Measurements from ENCODE around the gene UBL4B. TPM values are rescaled to one million over a fixed set of nuclear protein-coding genes. Genes with fewer than 3 reads are reported as not detected.

Gene UBL4B
- total RNA-seq, 1 donor from 2014 or later = not detected

DNA sequence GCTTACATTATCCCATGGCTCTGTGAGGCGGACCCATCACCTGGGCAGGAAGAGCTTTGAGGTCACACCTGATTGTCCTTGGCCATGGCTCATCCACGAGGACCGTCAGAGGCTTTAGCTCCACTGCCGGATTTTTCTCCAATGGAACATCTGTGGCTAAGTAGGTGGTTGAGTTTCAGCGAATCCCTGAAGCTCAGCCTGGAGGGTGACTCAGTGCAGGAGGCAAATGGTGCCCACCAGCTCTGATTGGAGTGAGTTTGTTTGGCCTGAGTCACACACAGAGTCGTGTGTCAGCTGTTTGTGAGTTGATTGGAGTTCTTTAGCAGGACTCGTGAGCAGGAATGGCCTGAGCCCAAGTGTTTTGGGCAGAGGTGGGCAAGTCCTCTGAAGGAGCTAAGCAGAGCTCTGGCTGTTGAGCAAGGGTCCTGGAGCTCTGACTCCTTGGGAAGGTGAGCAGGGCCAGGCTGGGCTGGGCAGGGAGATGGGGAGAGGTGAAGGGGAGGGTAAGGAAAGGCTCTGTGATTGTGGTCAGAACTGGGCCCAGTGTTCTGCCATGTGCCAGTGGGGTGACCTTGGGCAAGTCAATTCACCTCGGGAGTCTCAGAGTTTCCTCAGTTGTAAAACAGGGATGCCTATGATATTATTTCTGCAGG, 40.0 kb downstream of the UBL4B start:
- no peak for ATAC-seq
- Histone ChIP-seq H3K9me3 (no peaks in the 10 kb centered on the region), H3K36me3 (no peaks in the 10 kb centered on the region), H3K4me1 (no peaks in the 10 kb centered on the region), H3K27me3 (ENCODE audit: low read depth) (peaks cover 84% of the 10 kb centered on the region), H3K4me3 (no peak overlapping the region), H3K27ac (no peak overlapping the region)
- DNase-seq = no peak
- intact Hi-C loops (cut with DNase I) = no loop called here
- TF ChIP-seq, protein P1, sequence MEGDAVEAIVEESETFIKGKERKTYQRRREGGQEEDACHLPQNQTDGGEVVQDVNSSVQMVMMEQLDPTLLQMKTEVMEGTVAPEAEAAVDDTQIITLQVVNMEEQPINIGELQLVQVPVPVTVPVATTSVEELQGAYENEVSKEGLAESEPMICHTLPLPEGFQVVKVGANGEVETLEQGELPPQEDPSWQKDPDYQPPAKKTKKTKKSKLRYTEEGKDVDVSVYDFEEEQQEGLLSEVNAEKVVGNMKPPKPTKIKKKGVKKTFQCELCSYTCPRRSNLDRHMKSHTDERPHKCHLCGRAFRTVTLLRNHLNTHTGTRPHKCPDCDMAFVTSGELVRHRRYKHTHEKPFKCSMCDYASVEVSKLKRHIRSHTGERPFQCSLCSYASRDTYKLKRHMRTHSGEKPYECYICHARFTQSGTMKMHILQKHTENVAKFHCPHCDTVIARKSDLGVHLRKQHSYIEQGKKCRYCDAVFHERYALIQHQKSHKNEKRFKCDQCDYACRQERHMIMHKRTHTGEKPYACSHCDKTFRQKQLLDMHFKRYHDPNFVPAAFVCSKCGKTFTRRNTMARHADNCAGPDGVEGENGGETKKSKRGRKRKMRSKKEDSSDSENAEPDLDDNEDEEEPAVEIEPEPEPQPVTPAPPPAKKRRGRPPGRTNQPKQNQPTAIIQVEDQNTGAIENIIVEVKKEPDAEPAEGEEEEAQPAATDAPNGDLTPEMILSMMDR (IDR thresholded peaks at IDR 0.05) = no peak

DNA sequence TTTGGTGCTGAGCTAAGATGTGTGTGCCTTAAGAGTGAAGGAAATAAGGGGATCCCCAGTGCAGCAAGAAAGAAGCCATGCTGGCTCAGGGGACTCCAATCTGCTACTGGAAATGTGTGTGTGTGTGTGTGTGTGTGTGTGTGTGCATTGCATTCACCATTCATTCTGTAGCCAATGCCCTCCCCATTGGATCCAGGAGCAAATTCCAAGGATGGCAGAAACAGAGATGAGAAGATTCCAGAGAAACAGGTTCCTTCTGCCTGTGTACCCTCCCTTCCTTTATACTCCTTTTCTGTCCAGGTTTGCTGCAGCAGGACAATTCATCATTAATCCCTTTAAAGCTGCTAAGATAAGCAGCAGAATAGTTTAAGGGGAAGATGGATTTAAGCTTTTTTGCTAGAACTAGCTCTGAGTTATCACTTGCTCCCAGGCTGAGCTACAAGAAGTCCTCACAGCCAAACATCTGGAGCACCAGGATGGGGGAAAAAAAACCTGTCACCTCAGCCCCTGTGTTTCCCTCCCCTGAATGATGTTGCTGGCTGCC, 41.2 kb downstream of the UBL4B start:
- Histone ChIP-seq H3K4me3 (no peak overlapping the region), H3K4me1 (no peaks in the 10 kb centered on the region), H3K9me3 (no peaks in the 10 kb centered on the region), H3K36me3 (no peaks in the 10 kb centered on the region), H3K27ac (no peak overlapping the region), H3K27me3 (ENCODE audit: low read depth) (peaks cover 80% of the 10 kb centered on the region)
- no peak for ATAC-seq
- DNase-seq = no peak
- intact Hi-C loops (cut with DNase I) = no loop called here
- TF ChIP-seq, protein P1 (IDR thresholded peaks at IDR 0.05) = no peak

DNA sequence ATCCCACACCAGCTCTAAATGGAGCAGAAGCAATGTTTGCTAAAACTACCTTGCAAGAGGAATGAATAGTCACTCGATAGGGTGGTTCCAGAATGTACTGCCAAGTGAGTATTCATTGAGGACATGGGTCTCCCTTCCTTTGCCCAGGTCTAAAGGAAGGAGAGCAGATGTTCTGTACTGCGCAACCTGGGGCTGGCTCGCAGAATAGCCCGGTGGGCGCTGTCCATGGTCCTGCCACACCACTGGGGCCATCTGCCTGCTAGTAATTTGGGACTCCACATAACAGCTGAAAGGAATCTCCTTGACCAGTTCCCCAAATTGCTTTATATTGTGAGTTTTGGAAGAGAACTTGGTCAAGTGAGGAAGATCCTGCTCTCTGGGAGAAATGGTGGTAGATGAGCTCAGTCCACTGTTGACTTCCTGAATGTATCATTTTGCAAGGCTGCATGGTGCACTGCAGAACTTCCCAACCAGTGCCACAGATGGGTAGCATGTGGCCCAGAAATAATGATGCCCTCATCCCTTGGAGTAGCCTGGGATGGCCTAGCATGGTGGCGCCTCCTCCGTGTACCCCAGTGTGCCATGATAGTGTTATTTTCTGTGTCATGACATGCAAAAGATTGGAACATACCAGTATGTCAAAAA, 43.8 kb downstream of the UBL4B start:
- peak; percentile 60 for DNase-seq
- intact Hi-C loops (cut with DNase I) = no loop called here
- Histone ChIP-seq H3K36me3 (no peaks in the 10 kb centered on the region), H3K27ac (no peak overlapping the region), H3K4me3 (no peak overlapping the region), H3K27me3 (ENCODE audit: low read depth) (peaks cover 62% of the 10 kb centered on the region), H3K9me3 (no peaks in the 10 kb centered on the region), H3K4me1 (no peaks in the 10 kb centered on the region)
- TF ChIP-seq, protein P1 (IDR thresholded peaks at IDR 0.05) = no peak
- peak; percentile 71 to 81 for ATAC-seq

DNA sequence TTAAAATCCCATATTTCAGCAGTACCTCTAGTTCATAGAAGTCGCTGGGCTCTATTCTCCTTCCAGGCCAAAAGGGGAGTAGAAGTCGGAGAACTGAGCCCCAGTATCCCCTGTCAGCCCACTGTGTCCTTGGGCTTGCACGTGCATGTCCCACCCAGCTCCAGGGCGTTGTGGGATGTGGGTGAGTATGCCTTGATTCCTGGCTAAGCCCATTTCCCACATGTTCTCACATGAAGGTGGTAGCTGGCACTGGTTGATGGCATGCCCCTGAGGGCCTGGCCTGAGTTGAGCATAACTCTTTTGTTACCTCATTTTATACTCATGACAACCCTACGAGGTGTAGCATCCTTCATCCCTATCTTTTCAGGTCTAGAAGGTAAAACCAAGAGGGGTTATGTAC, 46.0 kb downstream of the UBL4B start:
- no peaks in the 10 kb centered on the region for H3K36me3 ChIP-seq
- intact Hi-C loops (cut with DNase I) = no loop called here
- DNase-seq (no peak), ATAC-seq (no peak)
- TF ChIP-seq, protein P1 (IDR thresholded peaks at IDR 0.05) = no peak
- H3K27me3 ChIP-seq (ENCODE audit: low read depth) = peaks cover 40% of the 10 kb centered on the region
- no peaks in the 10 kb centered on the region for H3K9me3 ChIP-seq
- H3K27ac ChIP-seq = no peak overlapping the region
- no peaks in the 10 kb centered on the region for H3K4me1 ChIP-seq
- no peak overlapping the region for H3K4me3 ChIP-seq

DNA sequence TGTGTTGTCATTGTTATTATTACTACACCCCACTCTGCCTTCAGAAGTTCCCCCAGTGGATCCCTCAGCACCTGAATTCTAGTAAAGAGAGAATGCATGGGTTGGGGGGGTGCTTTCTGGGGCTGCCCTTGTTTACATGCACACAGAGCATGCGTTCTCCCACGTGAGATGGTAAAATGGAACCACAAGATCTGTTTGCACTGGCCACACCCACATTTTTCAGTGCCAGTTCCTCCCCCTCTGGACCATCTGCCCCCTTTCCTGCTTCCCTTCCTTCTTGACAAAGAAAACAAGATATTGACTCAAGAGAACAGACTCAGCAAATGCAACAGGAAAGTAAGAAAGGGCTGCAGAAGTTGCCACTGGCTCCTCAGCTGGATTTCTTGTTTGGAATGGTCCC, 46.9 kb downstream of the UBL4B start:
- intact Hi-C loops (cut with DNase I) = no loop called here
- H3K27me3 ChIP-seq (ENCODE audit: low read depth) = peaks cover 32% of the 10 kb centered on the region
- no peak overlapping the region for H3K4me3 ChIP-seq
- TF ChIP-seq, protein P1 (IDR thresholded peaks at IDR 0.05) = no peak
- no peaks in the 10 kb centered on the region for H3K9me3 ChIP-seq
- H3K27ac ChIP-seq = no peak overlapping the region
- no peaks in the 10 kb centered on the region for H3K36me3 ChIP-seq
- ATAC-seq = no peak
- no peaks in the 10 kb centered on the region for H3K4me1 ChIP-seq
- DNase-seq = no peak
